Suppressor macrophage treated with lipopolysaccharide for 1 hour (primary cell): Measurements from ENCODE around the gene ATP2C2.
A peak's percentile ranks its signal among the peaks of the same experiment; 100 is the strongest.
"Not testable (repeated sequence)": the region's sequence is repeated elsewhere in the genome, so short reads cannot be mapped to it uniquely, and the experiment has no call there.

Experiments
- DNase-seq, 3 donors: peaks; one replicate each; pipeline ENCODE4 v3.0.0-alpha.2; 2020 to 2022

The ATP2C2 gene

GRCh38 chr16:84367297-84367680 lies 1.0 kb upstream of the ATP2C2 start:
- peak; percentile 38 to 52 (median 41) for DNase-seq

- no peak for DNase-seq
Measured at GRCh38 chr16:84367750-84368307, 509 bp upstream of the ATP2C2 start.

- DNase-seq, result no peak
Measured at GRCh38 chr16:84369105-84369504, 767 bp downstream of the ATP2C2 start.

- DNase-seq, result no peak
Measured at GRCh38 chr16:84369938-84370627, 1.7 kb downstream of the ATP2C2 start.

GRCh38 chr16:84370723-84371552 lies 2.6 kb downstream of the ATP2C2 start:
- no peak for DNase-seq

- DNase-seq, result no peak
Measured at GRCh38 chr16:84371553-84371865, 3.2 kb downstream of the ATP2C2 start.

GRCh38 chr16:84373907-84374489 lies 5.7 kb downstream of the ATP2C2 start:
- no peak for DNase-seq

- DNase-seq, result no peak
Measured at GRCh38 chr16:84378099-84378498, 9.8 kb downstream of the ATP2C2 start.

- DNase-seq, result no peak
Measured at GRCh38 chr16:84378567-84378966, 10.2 kb downstream of the ATP2C2 start.

GRCh38 chr16:84379008-84379708 lies 10.8 kb downstream of the ATP2C2 start:
- DNase-seq, result no peak

- DNase-seq, result no peak
Measured at GRCh38 chr16:84379709-84380362, 11.5 kb downstream of the ATP2C2 start.

GRCh38 chr16:84380405-84380804 lies 12.1 kb downstream of the ATP2C2 start:
- DNase-seq, result no peak

GRCh38 chr16:84382396-84382795 lies 14.1 kb downstream of the ATP2C2 start:
- no peak for DNase-seq

GRCh38 chr16:84383106-84383505 lies 14.8 kb downstream of the ATP2C2 start:
- no peak for DNase-seq

- no peak for DNase-seq
Measured at GRCh38 chr16:84386047-84386446, 17.7 kb downstream of the ATP2C2 start.

- DNase-seq, result no peak
Measured at GRCh38 chr16:84387021-84387420, 18.7 kb downstream of the ATP2C2 start.

- DNase-seq, result peak in 2 of 3 donors; percentile 22 to 33
Measured at GRCh38 chr16:84390131-84390785, 21.9 kb downstream of the ATP2C2 start.

GRCh38 chr16:84391151-84392030 lies 23.1 kb downstream of the ATP2C2 start:
- DNase-seq, result peak; percentile 35 to 56 (median 44)

GRCh38 chr16:84392031-84392360 lies 23.7 kb downstream of the ATP2C2 start:
- DNase-seq, result no peak

- DNase-seq, result not testable (repeated sequence)
Measured at GRCh38 chr16:84396082-84396481, 27.7 kb downstream of the ATP2C2 start.

- peak in 1 of 3 donors; percentile 10 for DNase-seq
Measured at GRCh38 chr16:84396537-84397008, 28.2 kb downstream of the ATP2C2 start.
